COLO668 (cell line): Measurements from ENCODE around the gene FOXF1.

ENCODE experiments used
- DNase-seq: peaks from one replicate; lab custom pipeline; 2025; ENCODE audit not compliant: unreplicated experiment; lab: John Stamatoyannopoulos, UW

FOXF1 gene

GRCh38 chr16:86554917-86555703, 44.8 kb downstream of the FOXF1 start, which contains the start of gene MTHFSD:
TSS of gene MTHFSD (minus strand) at chr16:86555235. CDS start at chr16:86555184, 51 bp downstream.
- DNase-seq, result peak; percentile 94

GRCh38 chr16:86555704-86556075, 45.4 kb downstream of the FOXF1 start:
- DNase-seq, result no peak

GRCh38 chr16:86556576-86556975, 46.2 kb downstream of the FOXF1 start:
- DNase-seq, result no peak

- DNase-seq, result no peak
Measured at GRCh38 chr16:86557587-86557986, 47.3 kb downstream of the FOXF1 start.

GRCh38 chr16:86558355-86559193, 48.2 kb downstream of the FOXF1 start:
- no peak for DNase-seq

- no peak for DNase-seq
Measured at GRCh38 chr16:86559802-86560305, 49.5 kb downstream of the FOXF1 start.

GRCh38 chr16:86562356-86562755, 52.0 kb downstream of the FOXF1 start:
- no peak for DNase-seq

- DNase-seq, result peak; percentile 89
Measured at GRCh38 chr16:86563469-86564345, 53.4 kb downstream of the FOXF1 start.
